ENCODE data around the gene ACSF3.

GRCh38 chr16:89116341-89117226 lies 22.9 kb downstream of the ACSF3 start:
- TF ChIP-seq POLR2A (IDR thresholded peaks at IDR 0.05) (no peak), CTCF (IDR thresholded peaks at IDR 0.05 in 4 of 5, conservative IDR thresholded peaks at IDR 0.05 in 1 of 5) (no peak)

All from gastrocnemius medialis (tissue), 4 donors.